Heart left ventricle (tissue), 16 donors: ENCODE measurements around the gene PTPN12. TPM values are rescaled to one million over a fixed set of nuclear protein-coding genes. Genes with fewer than 3 reads are reported as not detected.
"Not testable (repeated sequence)": the region's sequence is repeated elsewhere in the genome, so short reads cannot be mapped to it uniquely, and the experiment has no call there.

ENCODE experiments used
- ATAC-seq, 4 donors: fragments of 200-7000 bp; cut with Tn5 transposase; one replicate each; pipeline ENCODE4 v1.9.1; 2020 to 2022; ENCODE audit warnings: moderate library complexity in 4 of 4, mild to moderate bottlenecking in 3 of 4, moderate number of reproducible peaks in 1 of 4
- DNase-seq, 5 donors: peaks; one replicate each; pipeline ENCODE4 v3.0.0-alpha.2; 2020
- H3K27ac ChIP-seq, 12 donors: fragments of 200-600 bp; sonication (generic) in 4 of 12; one replicate each; pipeline versions ENCODE4 v1.5.0 to v1.8.0; 2016 to 2022; ENCODE audit warnings: mild to moderate bottlenecking in 2 of 12
- H3K27me3 ChIP-seq, 9 donors: fragments of 200-600 bp; sonication (generic) in 2 of 9; one replicate each; pipeline versions ENCODE4 v1.5.1 to v1.8.0; 2016 to 2022; ENCODE audit warnings: mild to moderate bottlenecking in 3 of 9
- H3K36me3 ChIP-seq, 9 donors: fragments of 200-600 bp; sonication (generic) in 2 of 9; one replicate each; pipeline versions ENCODE4 v1.5.0 to v1.8.0; 2018 to 2022; ENCODE audit warnings: mild to moderate bottlenecking in 2 of 9
- H3K4me1 ChIP-seq, 12 donors: fragments of 200-600 bp; sonication (generic) in 4 of 12; one replicate each; pipeline versions ENCODE4 v1.5.0 to v1.8.0; 2016 to 2022; ENCODE audit warnings: mild to moderate bottlenecking in 3 of 12
- H3K4me3 ChIP-seq, 12 donors: fragments of 200-600 bp; sonication (generic) in 4 of 12; one replicate each; pipeline versions ENCODE4 v1.5.0 to v1.8.0; 2017 to 2022; ENCODE audit warnings: mild to moderate bottlenecking in 9 of 12, moderate library complexity in 4 of 12
- H3K9me3 ChIP-seq, 12 donors: fragments of 200-600 bp; sonication (generic) in 4 of 12; one replicate each; pipeline versions ENCODE4 v1.5.0 to v1.8.0; 2016 to 2022; ENCODE audit warnings: mild to moderate bottlenecking in 1 of 12
- CTCF ChIP-seq, 12 donors: fragments of 200-600 bp; sonication (generic) in 4 of 12; IDR thresholded peaks; one replicate each; pipeline versions ENCODE4 v1.5.0 to v1.8.0; 2018 to 2022; ENCODE audit warnings: antibody characterized with exemption in 12 of 12, mild to moderate bottlenecking in 5 of 12
- POLR2A ChIP-seq, 2 donors: fragments of 450-650 bp; IDR thresholded peaks; one replicate each; pipeline ENCODE4 v1.6.1; 2017; ENCODE audit warnings: antibody characterized with exemption in 2 of 2, mild to moderate bottlenecking in 2 of 2, moderate library complexity in 2 of 2
- WGBS, 4 donors: extraction: QIAGEN DNeasy Blood & Tissue Kit in 2 of 4; methylation state at CpG; one replicate each; pipeline versions ENCODE4 v1.1.5 to v1.1.7; 2013 to 2018; 5-methylcytosine and 5-hydroxymethylcytosine counted together
- intact Hi-C, 10 donors: fragments of 100-400 bp; cut with DNase I; formaldehyde crosslinking; loops; one replicate each; pipeline versions ENCODE4 v1.11.1 to v1.14.2; 2022
- polyA plus RNA-seq, 2 donors: library from polyadenylated mRNA; stranded (reverse); fragments of 200-250 nt; gene quantifications; one replicate each; pipeline ENCODE4 v1.2.3, GENCODE V29; 2013
- total RNA-seq, 9 donors: library from RNA; depleted of rRNA in 2 of 9; stranded (reverse); fragments of >200 nt in 2 of 9; fragmentation: NEBNext Ultra II Directional in 3 of 9; extraction: Animal tissue kit (Norgen Biotek cat#: 25700) in 3 of 9; gene quantifications; one replicate each; pipeline versions ENCODE4 v1.1.0 to v1.2.4, GENCODE V29; 2016 to 2023
- donor health status: ischemic (EF 13 %, LVEDD 7.1; RV severe dilation, severe dysfunction).
- donor health status: healthy with polysubstance abuse.
- donor health status: DM: no; HTN: yes; CAD: no.
- donor health status: DM: no; HTN: no; CAD: no.
- donor health status: ischemic (EF 25% LVEDD 6.9; RV normal size, moderate dysfunction).
- donor health status: ischemic (EF 25% LVEDD 5.7; RV mildly dilated, moderate dysfunction).
- donor health status: healthy.
- donor health status: DM: yes; HTN: yes; CAD: no.
- donor health status: ischemic (EF 35%, LVEDD 5.7; RV mildly dilated, moderate dysfunction).
- donor health status: nonischemic (EF 11% LVEDD 7.7; RV severe dilation, severe dysfunction).
- donor health status: DM: yes; HTN: yes; CAD: no.
- donor health status: PGD.
- donor health status: ischemic (EF 29% LVEDD 5.4; RV normal size, mild dysfunction).
- donor health status: nonischemic (EF 23%, LVEDD 6.1; RV moderate dilation, normal function).

The PTPN12 gene
- total and polyA plus RNA-seq, 11 donors: 33.9 to 83.9 (median 41.9) TPM

GRCh38 chr7:77528368-77528767, 8.7 kb upstream of the PTPN12 start:
- no peaks in the 10 kb centered on the region for H3K4me1 ChIP-seq
- intact Hi-C loops: no loop called here
- ATAC-seq (no peak), DNase-seq (no peak)
- H3K27me3 ChIP-seq: no peaks in the 10 kb centered on the region
- no peak for TF ChIP-seq CTCF (IDR thresholded peaks at IDR 0.05)
- no peak for TF ChIP-seq POLR2A (IDR thresholded peaks at IDR 0.05)
- H3K4me3 ChIP-seq: no peak overlapping the region
- no peaks in the 10 kb centered on the region for H3K9me3 ChIP-seq
- no peaks in the 10 kb centered on the region for H3K36me3 ChIP-seq
- H3K27ac ChIP-seq: no peak overlapping the region

DNA sequence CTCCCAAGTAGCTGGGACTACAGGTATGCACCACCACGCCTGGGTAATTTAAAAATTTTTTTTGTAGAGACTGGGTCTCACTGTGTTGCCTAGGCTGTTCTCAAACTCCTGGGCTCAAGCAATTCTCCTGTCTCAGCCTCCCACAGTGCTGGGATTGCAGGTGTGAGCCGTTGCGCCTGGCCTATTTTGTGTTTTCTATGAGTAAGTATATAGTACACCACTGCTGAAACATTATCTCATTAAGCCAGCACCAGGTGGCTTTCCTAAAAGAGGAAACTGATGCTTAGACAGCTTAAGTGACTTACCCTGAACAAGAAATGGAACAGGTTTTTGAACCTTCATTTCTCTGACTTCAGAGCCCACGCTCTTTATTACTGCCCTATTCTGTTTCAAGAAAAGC, 7.8 kb upstream of the PTPN12 start:
- H3K4me1 ChIP-seq: no peaks in the 10 kb centered on the region
- WGBS, 4 donors: 78 to 96% (median 84%) methylated on average over 4 of the region's 4 CpGs
- H3K27me3 ChIP-seq: no peaks in the 10 kb centered on the region
- H3K9me3 ChIP-seq: no peaks in the 10 kb centered on the region
- DNase-seq (no peak), ATAC-seq (no peak)
- TF ChIP-seq POLR2A (IDR thresholded peaks at IDR 0.05) (no peak), CTCF (IDR thresholded peaks at IDR 0.05) (no peak)
- H3K4me3 ChIP-seq: no peak overlapping the region
- intact Hi-C loops: no loop called here
- H3K36me3 ChIP-seq: no peaks in the 10 kb centered on the region
- no peak overlapping the region for H3K27ac ChIP-seq

DNA sequence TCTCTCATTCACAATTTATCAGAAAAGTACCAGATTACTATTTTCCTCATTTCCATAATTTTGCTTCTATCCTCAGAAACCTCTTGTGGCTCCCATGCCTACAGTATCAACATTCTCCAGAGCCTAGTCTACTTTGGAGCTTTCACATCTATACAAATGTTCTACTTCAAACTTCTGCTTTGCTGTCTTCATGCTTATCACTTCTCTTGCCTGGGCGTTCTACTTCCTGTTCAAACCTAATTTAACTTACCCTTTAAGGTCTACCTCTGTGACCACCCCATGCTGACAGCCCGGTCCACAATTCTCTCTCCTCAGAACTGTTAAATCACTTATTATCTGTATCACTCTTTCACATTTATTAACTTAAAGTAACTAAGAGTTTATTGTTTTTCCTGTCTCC, 6.1 kb upstream of the PTPN12 start:
- H3K27me3 ChIP-seq: no peaks in the 10 kb centered on the region
- no peak for ATAC-seq
- no peak overlapping the region for H3K4me3 ChIP-seq
- no peaks in the 10 kb centered on the region for H3K36me3 ChIP-seq
- no peak overlapping the region for H3K27ac ChIP-seq
- no peak for DNase-seq
- H3K9me3 ChIP-seq: no peaks in the 10 kb centered on the region
- peaks cover 0 to 5% (median 1%) of the 10 kb centered on the region in 12 donors for H3K4me1 ChIP-seq
- WGBS, 4 donors: 56 to 62% (median 60%) methylated on average over 2 of the region's 2 CpGs
- TF ChIP-seq CTCF (IDR thresholded peaks at IDR 0.05) (no peak), POLR2A (IDR thresholded peaks at IDR 0.05) (no peak)
- intact Hi-C loops: loop anchor here in 7 of 10 donors (10.0 kb wide), 7 partner anchors 54 to 234 kb away; partner anchors contain the start of gene GSAP (in 2 of the 7)

- intact Hi-C loops: loop anchor here in 7 of 10 donors (10.0 kb wide), 7 partner anchors 53 to 233 kb away; partner anchors contain the start of gene GSAP (in 2 of the 7)
- TF ChIP-seq POLR2A (IDR thresholded peaks at IDR 0.05) (no peak), CTCF (IDR thresholded peaks at IDR 0.05) (no peak)
- WGBS, 4 donors: 77 to 95% (median 92%) methylated on average over 5 of the region's 5 CpGs
- Histone ChIP-seq H3K4me3 (no peak overlapping the region), H3K4me1 (peaks cover 0 to 8% (median 4%) of the 10 kb centered on the region in 12 donors), H3K27me3 (no peaks in the 10 kb centered on the region), H3K9me3 (no peaks in the 10 kb centered on the region), H3K27ac (no peak overlapping the region), H3K36me3 (no peaks in the 10 kb centered on the region)
- ATAC-seq (no peak), DNase-seq (no peak)
Observed at GRCh38 chr7:77532247-77532646, 4.8 kb upstream of the PTPN12 start.

DNA sequence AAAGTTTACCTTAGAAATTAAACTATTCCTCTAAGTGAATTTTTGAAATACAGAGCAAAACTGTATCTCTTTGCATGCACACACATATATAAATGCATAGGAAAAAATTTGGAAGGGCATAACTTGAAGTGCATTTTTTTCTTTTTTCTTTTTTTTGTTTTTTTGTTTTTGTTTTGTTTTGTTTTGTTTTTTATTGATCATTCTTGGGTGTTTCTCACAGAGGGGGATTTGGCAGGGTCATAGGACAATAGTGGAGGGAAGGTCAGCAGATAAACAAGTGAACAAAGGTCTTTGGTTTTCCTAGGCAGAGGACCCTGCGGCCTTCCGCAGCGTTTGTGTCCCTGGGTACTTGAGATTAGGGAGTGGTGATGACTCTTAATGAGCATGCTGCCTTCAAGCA, 4.4 kb upstream of the PTPN12 start:
- 63 to 64% methylated on average over 3 of the region's 3 CpGs; no CpG with 5 or more reads in 2 of the 4 donors for WGBS, 4 donors
- H3K4me3 ChIP-seq, H3K9me3 ChIP-seq, ATAC-seq, DNase-seq, H3K27me3 ChIP-seq, H3K36me3 ChIP-seq, H3K4me1 ChIP-seq, H3K27ac ChIP-seq: not testable (repeated sequence)
- intact Hi-C loops: loop anchor here in 7 of 10 donors (10.0 kb wide), 7 partner anchors 52 to 232 kb away; partner anchors contain the start of gene GSAP (in 2 of the 7)

DNA sequence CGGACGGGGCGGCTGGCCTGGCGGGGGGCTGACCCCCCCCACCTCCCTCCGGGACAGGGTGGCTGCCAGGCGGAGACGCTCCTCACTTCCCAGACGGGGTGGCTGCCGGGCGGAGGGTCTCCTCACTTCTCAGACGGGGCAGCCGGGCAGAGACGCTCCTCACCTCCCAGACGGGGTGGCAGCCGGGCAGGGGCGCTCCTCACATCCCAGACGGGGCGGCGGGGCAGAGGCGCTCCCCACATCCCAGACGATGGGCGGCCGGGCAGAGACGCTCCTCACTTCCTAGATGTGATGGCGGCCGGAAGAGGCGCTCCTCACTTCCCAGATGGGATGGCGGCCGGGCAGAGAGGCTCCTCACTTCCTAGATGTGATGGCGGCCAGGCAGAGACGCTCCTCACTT, 3.0 kb upstream of the PTPN12 start:
- DNase-seq, ATAC-seq, H3K36me3 ChIP-seq, H3K4me3 ChIP-seq, H3K27me3 ChIP-seq, H3K9me3 ChIP-seq, H3K27ac ChIP-seq: not testable (repeated sequence)
- WGBS, 4 donors: 95 to 98% (median 97%) methylated on average over 13 to 28 of the region's 31 CpGs; no CpG with 5 or more reads in 1 of the 4 donors
- H3K4me1 ChIP-seq: peaks cover 0 to 11% (median 5%) of the 10 kb centered on the region in 12 donors
- intact Hi-C loops: loop anchor here in 7 of 10 donors (10.0 kb wide), 7 partner anchors 51 to 231 kb away; partner anchors contain the start of gene GSAP (in 2 of the 7)
